ENCODE measurements around the gene PDE1A.

Gene PDE1A

DNA sequence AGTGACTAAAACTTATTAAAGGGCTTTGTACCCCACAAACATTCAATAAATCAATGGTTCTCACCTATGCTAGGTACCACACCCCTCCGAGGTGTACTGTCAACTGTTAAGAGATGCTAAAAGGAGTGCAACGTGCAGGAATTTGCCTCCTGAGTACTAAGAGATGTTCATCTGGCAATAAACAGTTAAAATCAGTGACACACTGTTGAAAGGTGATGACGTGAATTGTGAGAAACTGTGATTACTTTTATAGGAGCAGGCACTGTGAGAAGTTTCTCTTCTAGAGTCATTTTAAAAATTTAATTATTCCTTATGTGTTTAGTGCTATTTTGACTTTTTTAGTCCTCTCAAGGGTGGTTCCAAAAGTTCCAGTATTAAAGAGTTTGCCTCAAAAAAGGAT is 61.0 kb downstream of the PDE1A start:
- TF ChIP-seq, protein P1, sequence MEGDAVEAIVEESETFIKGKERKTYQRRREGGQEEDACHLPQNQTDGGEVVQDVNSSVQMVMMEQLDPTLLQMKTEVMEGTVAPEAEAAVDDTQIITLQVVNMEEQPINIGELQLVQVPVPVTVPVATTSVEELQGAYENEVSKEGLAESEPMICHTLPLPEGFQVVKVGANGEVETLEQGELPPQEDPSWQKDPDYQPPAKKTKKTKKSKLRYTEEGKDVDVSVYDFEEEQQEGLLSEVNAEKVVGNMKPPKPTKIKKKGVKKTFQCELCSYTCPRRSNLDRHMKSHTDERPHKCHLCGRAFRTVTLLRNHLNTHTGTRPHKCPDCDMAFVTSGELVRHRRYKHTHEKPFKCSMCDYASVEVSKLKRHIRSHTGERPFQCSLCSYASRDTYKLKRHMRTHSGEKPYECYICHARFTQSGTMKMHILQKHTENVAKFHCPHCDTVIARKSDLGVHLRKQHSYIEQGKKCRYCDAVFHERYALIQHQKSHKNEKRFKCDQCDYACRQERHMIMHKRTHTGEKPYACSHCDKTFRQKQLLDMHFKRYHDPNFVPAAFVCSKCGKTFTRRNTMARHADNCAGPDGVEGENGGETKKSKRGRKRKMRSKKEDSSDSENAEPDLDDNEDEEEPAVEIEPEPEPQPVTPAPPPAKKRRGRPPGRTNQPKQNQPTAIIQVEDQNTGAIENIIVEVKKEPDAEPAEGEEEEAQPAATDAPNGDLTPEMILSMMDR (IDR thresholded peaks at IDR 0.05): no peak
- H3K4me3 ChIP-seq: no peak overlapping the region
- no peak for DNase-seq (ENCODE audit: low spot score)
- peak overlapping the region; percentile 3 to 56 for H3K27ac ChIP-seq

DNA sequence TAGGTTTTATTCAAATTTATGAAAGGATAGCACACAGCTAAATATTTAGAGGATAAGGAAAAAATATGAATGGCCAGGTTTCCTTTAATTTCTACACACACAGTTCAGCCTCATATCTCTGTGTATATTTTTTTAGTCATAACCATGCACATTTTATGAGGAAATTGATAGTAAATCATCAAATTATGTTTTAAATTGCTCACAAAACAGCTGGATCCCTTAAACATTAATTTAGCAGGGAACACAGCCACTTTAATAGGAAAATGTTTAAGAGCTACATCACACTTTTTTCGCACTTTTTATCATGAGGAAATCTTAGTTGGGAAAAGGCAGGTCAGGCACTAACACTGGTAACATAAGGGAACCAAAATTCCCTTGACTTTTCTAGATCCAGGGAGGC is 65.4 kb downstream of the PDE1A start:
- TF ChIP-seq, protein P1 (IDR thresholded peaks at IDR 0.05): no peak
- Histone ChIP-seq H3K27ac (no peak overlapping the region), H3K4me3 (no peak overlapping the region)
- no peak for DNase-seq (ENCODE audit: low spot score)

DNA sequence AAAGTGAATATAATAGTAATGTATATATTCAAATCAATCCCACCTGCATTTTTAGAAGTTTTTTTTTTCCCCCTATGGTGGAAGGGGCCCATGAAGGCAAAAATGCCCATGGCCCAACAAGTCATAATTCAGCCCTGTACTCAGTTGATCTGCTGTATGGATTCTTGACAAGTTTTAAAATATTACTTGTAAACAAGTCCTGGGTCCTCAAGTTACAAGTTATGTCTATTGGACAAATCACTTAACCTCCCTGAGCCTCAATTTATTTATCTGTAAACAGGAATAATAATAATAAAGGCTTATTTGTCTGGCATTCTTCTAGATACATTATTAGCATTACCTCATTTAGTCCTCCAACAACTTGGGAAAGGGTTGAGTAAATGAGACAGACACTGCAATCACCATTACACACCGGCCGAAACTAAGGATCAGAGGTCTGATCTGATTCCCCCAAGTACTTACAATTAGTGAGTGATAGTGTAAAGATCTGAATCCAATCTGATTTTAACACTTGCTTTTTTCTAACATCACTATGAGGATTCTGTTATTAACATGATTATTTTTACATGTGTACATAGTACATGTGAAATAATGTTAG is 66.1 kb downstream of the PDE1A start:
- no peak for DNase-seq (ENCODE audit: low spot score)
- TF ChIP-seq, protein P1 (IDR thresholded peaks at IDR 0.05): no peak
- no peak overlapping the region for H3K4me3 ChIP-seq
- H3K27ac ChIP-seq: peak overlapping the region; percentile 40 to 71

DNA sequence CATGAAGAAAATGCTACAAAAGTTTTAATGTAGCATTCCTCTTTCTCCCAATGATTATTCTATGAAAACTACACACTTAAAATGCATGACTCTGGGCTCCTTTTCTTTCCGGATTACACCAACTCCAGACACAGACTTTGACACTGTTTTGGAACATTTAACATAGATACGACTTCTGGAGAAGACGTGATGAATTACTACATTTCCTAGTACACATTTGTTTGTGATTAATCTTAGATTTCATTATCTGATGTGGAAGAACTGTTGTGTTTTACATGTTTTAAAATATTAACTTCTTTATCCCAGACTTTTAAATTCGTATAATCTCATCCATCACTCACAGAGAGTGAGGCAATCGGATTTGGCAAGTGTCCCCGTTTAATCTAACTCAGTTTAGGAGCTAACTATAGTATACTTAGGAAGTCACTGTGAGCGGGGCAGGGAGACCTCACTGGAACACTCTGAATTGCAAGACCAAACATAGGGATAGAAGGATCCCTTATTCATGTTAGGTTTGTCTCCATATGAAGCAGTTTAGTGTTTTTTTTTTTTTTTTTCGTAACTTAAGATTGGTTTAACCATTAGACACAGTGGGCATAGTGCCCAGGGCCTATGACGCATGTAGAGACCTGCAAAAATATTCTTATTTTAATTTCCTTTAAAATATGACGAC is 66.7 kb downstream of the PDE1A start:
- TF ChIP-seq, protein P1 (IDR thresholded peaks at IDR 0.05): no peak
- peak overlapping the region; percentile 46 for H3K4me3 ChIP-seq
- H3K27ac ChIP-seq: peak overlapping the region; percentile 71 to 82
- DNase-seq (ENCODE audit: low spot score): no peak

DNA sequence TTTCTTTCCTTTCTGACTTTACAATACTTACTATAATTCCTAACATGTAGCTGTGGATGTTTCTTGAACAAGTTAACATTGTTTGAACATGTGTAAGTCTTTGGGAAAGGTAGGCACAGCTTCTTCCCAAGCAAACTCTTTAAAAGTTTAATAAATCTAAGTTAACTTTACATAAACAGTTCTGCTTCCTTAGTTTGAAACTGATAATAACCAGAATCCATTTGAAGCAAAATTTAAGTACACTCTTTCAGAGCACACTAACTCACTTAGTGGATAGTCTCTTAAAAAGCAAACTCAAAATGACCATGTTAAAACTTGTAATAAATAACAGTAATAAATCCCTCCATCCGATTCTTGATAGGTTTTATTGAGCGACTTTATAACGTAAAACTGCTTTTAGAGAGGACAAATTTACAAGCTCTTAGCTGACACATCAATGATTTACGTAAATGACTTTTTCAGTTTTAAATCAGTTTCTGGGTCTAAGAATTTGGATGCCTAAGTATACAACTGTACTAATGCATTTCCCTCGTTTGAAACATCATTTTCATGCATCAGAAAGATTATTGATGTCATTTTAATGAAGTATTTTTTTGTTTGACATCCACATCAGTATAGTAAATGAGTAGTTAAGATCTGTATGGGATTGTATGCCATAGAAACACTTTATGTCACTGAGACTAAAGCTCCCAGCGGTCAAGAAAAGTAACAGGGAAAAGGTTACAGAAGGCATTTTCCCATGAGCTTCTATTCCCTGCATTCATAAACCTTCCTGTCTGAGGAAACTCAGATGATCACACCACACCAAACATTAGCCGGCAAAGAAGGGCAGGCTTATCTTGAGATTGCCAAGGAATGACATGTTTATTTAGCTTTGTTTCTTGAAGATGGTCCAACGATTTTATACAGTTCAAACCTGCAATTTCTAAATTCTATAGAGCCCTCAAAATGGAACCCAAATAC is 67.5 kb downstream of the PDE1A start:
- peak overlapping the region; percentile 46 for H3K4me3 ChIP-seq
- peak overlapping the region; percentile 71 to 82 for H3K27ac ChIP-seq
- TF ChIP-seq, protein P1 (IDR thresholded peaks at IDR 0.05): no peak
- DNase-seq (ENCODE audit: low spot score): no peak

DNA sequence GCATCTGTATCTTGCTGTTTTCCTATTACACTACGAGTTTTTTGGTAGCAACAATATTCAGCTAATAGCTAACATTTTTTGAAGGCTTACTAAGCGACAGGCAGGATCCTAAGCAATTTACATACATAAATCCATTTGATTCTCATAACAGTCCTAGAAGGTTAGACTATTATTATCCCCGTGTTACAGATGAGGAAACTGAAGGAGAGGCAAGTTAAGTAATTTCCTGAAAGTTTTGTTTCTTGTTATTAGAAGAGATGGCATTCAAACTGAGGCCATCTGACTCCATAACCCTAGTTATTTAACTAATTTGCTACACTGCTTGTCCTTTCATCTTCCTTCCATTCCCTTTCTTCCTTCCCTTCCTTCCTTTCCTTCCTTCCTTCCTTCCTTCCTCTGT is 68.2 kb downstream of the PDE1A start:
- peak overlapping the region; percentile 43 to 71 for H3K27ac ChIP-seq
- DNase-seq (ENCODE audit: low spot score): no peak
- H3K4me3 ChIP-seq: no peak overlapping the region
- TF ChIP-seq, protein P1 (IDR thresholded peaks at IDR 0.05): no peak

Data from coronary artery (tissue), 2 donors.